Measurements from ENCODE around the gene GRIP1.

GRIP1 gene

DNA sequence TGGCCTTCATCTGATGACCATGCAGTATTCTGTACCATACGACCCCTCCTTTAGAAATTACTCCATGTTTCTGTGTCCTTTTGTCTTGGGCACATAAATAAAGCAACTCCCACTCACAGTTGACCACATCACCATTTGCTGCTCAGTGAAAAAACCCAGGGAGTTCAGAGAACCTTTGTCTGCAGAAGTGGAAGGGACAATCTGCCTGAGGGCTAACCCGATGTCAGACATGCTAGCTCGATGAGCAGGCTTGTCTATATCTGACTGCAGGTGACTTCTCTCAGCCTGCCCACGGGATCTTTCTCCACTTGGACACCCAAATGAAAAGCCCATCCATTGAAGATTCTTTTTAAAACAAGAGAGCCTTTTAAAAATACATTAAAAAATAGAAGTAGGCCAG lies 45.7 kb upstream of the GRIP1 start:
- Histone ChIP-seq H3K4me2 (ENCODE audit: low read length) (no peak overlapping the region), H3K4ac (ENCODE audit: low read depth, low read length) (no peak overlapping the region), H3K79me1 (ENCODE audit: low read length) (no peaks in the 10 kb centered on the region), H3K23ac (ENCODE audit: low read length) (no peak overlapping the region), H2AK5ac (ENCODE audit: low read length) (no peak overlapping the region), H3K27me3 (ENCODE audit: insufficient read depth, low read length) (no peaks in the 10 kb centered on the region), H3K36me3 (ENCODE audit: control insufficient read depth in 1 of 2, insufficient read depth in 2 of 2, low read length in 2 of 2) (no peaks in the 10 kb centered on the region), H3K18ac (ENCODE audit: low read length) (no peak overlapping the region), H4K8ac (ENCODE audit: low read depth, low read length) (no peak overlapping the region), H2BK120ac (ENCODE audit: insufficient read depth, low read length, poor library complexity) (no peak overlapping the region), H3K14ac (ENCODE audit: low read length) (no peak overlapping the region), H3K4me1 (ENCODE audit: control insufficient read depth in 1 of 2, insufficient read depth in 2 of 2, low read length in 2 of 2) (no peaks in the 10 kb centered on the region), H3K9ac (ENCODE audit: low read length) (no peak overlapping the region), H2AFZ (ENCODE audit: insufficient read depth, low read length, poor library complexity) (no peak overlapping the region), H2BK5ac (ENCODE audit: low read depth, low read length, poor library complexity) (no peak overlapping the region), H3K4me3 (ENCODE audit: low read depth, low read length) (no peak overlapping the region), H4K12ac (ENCODE audit: low read depth, low read length) (no peak overlapping the region), H3K79me2 (ENCODE audit: control insufficient read depth, insufficient read depth, low read length, poor library complexity) (no peaks in the 10 kb centered on the region), H4K91ac (ENCODE audit: low read depth, low read length) (no peak overlapping the region), H2BK12ac (ENCODE audit: low read length) (no peak overlapping the region), H3K9me3 (ENCODE audit: insufficient read depth, low read depth, low read length) (no peaks in the 10 kb centered on the region), H3K27ac (ENCODE audit: low read depth, low read length) (no peak overlapping the region)
- WGBS (ENCODE audit: extremely low coverage, insufficient coverage, insufficient read length) = no CpG with 5 or more reads among the region's 4 CpGs
- no peak for DNase-seq

DNA sequence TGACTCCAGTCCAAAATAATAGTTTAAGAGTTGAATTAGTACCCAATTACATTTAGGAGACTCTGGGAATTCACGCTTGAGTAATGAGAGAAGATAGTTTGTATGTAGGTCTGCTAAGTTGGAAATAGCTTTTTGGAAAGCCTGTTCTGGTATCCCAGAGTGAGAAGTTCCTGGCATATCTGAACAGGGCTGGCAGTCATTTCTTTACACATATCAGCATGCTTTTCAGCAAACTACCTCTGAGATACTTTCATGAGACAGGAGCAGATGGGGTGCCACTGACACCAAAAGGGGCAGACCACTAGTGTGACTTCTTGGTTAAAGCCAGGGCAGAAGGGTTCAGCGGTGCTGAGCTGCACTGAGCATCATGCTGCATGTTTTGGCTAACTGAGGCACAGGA lies 45.1 kb upstream of the GRIP1 start:
- Histone ChIP-seq H3K36me3 (ENCODE audit: control insufficient read depth in 1 of 2, insufficient read depth in 2 of 2, low read length in 2 of 2) (no peaks in the 10 kb centered on the region), H3K4me3 (ENCODE audit: low read depth, low read length) (no peak overlapping the region), H4K91ac (ENCODE audit: low read depth, low read length) (no peak overlapping the region), H2AFZ (ENCODE audit: insufficient read depth, low read length, poor library complexity) (no peak overlapping the region), H3K79me1 (ENCODE audit: low read length) (no peaks in the 10 kb centered on the region), H3K27me3 (ENCODE audit: insufficient read depth, low read length) (no peaks in the 10 kb centered on the region), H3K9me3 (ENCODE audit: insufficient read depth, low read depth, low read length) (no peaks in the 10 kb centered on the region), H4K8ac (ENCODE audit: low read depth, low read length) (no peak overlapping the region), H3K4me1 (ENCODE audit: control insufficient read depth in 1 of 2, insufficient read depth in 2 of 2, low read length in 2 of 2) (no peaks in the 10 kb centered on the region), H3K18ac (ENCODE audit: low read length) (no peak overlapping the region), H2BK120ac (ENCODE audit: insufficient read depth, low read length, poor library complexity) (no peak overlapping the region), H3K27ac (ENCODE audit: low read depth, low read length) (no peak overlapping the region), H3K79me2 (ENCODE audit: control insufficient read depth, insufficient read depth, low read length, poor library complexity) (no peaks in the 10 kb centered on the region), H3K9ac (ENCODE audit: low read length) (no peak overlapping the region), H4K12ac (ENCODE audit: low read depth, low read length) (no peak overlapping the region), H2BK12ac (ENCODE audit: low read length) (no peak overlapping the region), H2AK5ac (ENCODE audit: low read length) (no peak overlapping the region), H3K14ac (ENCODE audit: low read length) (no peak overlapping the region), H3K4ac (ENCODE audit: low read depth, low read length) (no peak overlapping the region), H3K4me2 (ENCODE audit: low read length) (no peak overlapping the region), H2BK5ac (ENCODE audit: low read depth, low read length, poor library complexity) (no peak overlapping the region), H3K23ac (ENCODE audit: low read length) (no peak overlapping the region)
- DNase-seq = no peak
- WGBS (ENCODE audit: extremely low coverage, insufficient coverage, insufficient read length) = no CpG with 5 or more reads among the region's 2 CpGs

DNA sequence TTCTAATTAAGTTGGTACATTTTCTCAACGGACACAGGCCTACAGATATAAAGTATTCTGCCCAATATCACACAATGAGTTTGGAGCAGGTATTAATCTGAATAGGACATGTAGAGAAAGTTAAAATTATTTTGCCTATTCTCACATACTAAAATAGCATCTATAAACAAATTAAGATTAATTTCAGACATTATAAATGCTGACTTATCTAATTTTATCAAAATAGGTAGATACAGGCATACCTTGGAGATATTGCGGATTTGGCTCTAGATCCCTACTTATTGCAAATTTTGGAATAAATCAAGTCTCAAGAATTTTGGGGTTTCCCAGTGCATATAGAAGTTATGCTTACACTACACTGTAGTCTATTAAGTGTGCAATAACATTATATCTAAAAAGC lies 41.0 kb upstream of the GRIP1 start:
- Histone ChIP-seq H3K23ac (ENCODE audit: low read length) (no peak overlapping the region), H2AK5ac (ENCODE audit: low read length) (no peak overlapping the region), H2BK120ac (ENCODE audit: insufficient read depth, low read length, poor library complexity) (no peak overlapping the region), H2BK12ac (ENCODE audit: low read length) (no peak overlapping the region), H4K8ac (ENCODE audit: low read depth, low read length) (no peak overlapping the region), H3K4me3 (ENCODE audit: low read depth, low read length) (no peak overlapping the region), H3K9ac (ENCODE audit: low read length) (no peak overlapping the region), H4K91ac (ENCODE audit: low read depth, low read length) (no peak overlapping the region), H3K4me1 (ENCODE audit: control insufficient read depth in 1 of 2, insufficient read depth in 2 of 2, low read length in 2 of 2) (no peaks in the 10 kb centered on the region), H3K9me3 (ENCODE audit: insufficient read depth, low read depth, low read length) (no peaks in the 10 kb centered on the region), H2BK5ac (ENCODE audit: low read depth, low read length, poor library complexity) (no peak overlapping the region), H3K14ac (ENCODE audit: low read length) (no peak overlapping the region), H3K79me2 (ENCODE audit: control insufficient read depth, insufficient read depth, low read length, poor library complexity) (no peaks in the 10 kb centered on the region), H3K4me2 (ENCODE audit: low read length) (no peak overlapping the region), H2AFZ (ENCODE audit: insufficient read depth, low read length, poor library complexity) (no peak overlapping the region), H4K12ac (ENCODE audit: low read depth, low read length) (no peak overlapping the region), H3K36me3 (ENCODE audit: control insufficient read depth in 1 of 2, insufficient read depth in 2 of 2, low read length in 2 of 2) (no peaks in the 10 kb centered on the region), H3K27me3 (ENCODE audit: insufficient read depth, low read length) (no peaks in the 10 kb centered on the region), H3K79me1 (ENCODE audit: low read length) (no peaks in the 10 kb centered on the region), H3K18ac (ENCODE audit: low read length) (no peak overlapping the region), H3K27ac (ENCODE audit: low read depth, low read length) (no peak overlapping the region), H3K4ac (ENCODE audit: low read depth, low read length) (no peak overlapping the region)
- no CpG with 5 or more reads among the region's 2 CpGs for WGBS (ENCODE audit: extremely low coverage, insufficient coverage, insufficient read length)
- no peak for DNase-seq

DNA sequence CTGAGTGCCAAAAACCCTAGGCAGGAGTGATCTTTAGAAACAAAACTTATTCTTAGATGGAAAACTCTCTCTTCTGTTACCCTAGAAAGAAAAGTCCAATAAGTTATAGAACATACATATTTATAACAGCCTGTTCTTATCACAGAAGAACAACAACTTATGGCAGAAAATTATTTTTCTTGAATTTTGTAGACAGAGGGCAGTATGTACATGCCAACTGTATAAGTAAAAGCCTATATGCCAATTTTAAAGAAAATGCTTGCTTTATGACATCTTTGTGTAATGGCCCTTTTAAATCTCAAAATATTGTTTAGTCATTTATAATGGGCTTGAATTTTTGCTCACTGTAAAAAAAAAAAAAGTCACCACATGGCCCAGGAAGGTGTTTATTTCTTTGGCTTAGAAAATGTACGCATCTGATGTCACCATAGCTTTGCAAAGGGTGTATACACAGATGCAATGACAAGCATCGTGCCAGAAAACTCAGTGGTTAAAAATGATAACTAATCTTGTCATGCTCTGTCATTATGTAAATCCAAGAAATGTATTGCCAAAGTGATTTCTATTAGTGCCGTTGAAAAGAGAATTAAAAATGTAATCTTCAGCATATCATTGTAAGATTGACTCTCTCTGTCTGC lies 38.3 kb upstream of the GRIP1 start:
- Histone ChIP-seq H2AK5ac (ENCODE audit: low read length) (no peak overlapping the region), H3K14ac (ENCODE audit: low read length) (no peak overlapping the region), H3K4me2 (ENCODE audit: low read length) (no peak overlapping the region), H3K9me3 (ENCODE audit: insufficient read depth, low read depth, low read length) (no peaks in the 10 kb centered on the region), H4K12ac (ENCODE audit: low read depth, low read length) (no peak overlapping the region), H3K18ac (ENCODE audit: low read length) (no peak overlapping the region), H3K23ac (ENCODE audit: low read length) (no peak overlapping the region), H3K27ac (ENCODE audit: low read depth, low read length) (no peak overlapping the region), H3K27me3 (ENCODE audit: insufficient read depth, low read length) (no peaks in the 10 kb centered on the region), H4K91ac (ENCODE audit: low read depth, low read length) (no peak overlapping the region), H3K4me3 (ENCODE audit: low read depth, low read length) (no peak overlapping the region), H2AFZ (ENCODE audit: insufficient read depth, low read length, poor library complexity) (no peak overlapping the region), H2BK12ac (ENCODE audit: low read length) (no peak overlapping the region), H3K79me1 (ENCODE audit: low read length) (no peaks in the 10 kb centered on the region), H3K79me2 (ENCODE audit: control insufficient read depth, insufficient read depth, low read length, poor library complexity) (no peaks in the 10 kb centered on the region), H3K4me1 (ENCODE audit: control insufficient read depth in 1 of 2, insufficient read depth in 2 of 2, low read length in 2 of 2) (no peaks in the 10 kb centered on the region), H3K36me3 (ENCODE audit: control insufficient read depth in 1 of 2, insufficient read depth in 2 of 2, low read length in 2 of 2) (no peaks in the 10 kb centered on the region), H3K9ac (ENCODE audit: low read length) (no peak overlapping the region), H2BK120ac (ENCODE audit: insufficient read depth, low read length, poor library complexity) (no peak overlapping the region), H4K8ac (ENCODE audit: low read depth, low read length) (no peak overlapping the region), H2BK5ac (ENCODE audit: low read depth, low read length, poor library complexity) (no peak overlapping the region), H3K4ac (ENCODE audit: low read depth, low read length) (no peak overlapping the region)
- DNase-seq = peak in 1 of 2 donors; percentile 2
- WGBS (ENCODE audit: extremely low coverage, insufficient coverage, insufficient read length) = no CpG with 5 or more reads among the region's 3 CpGs

Measured in trophoblast cell (in vitro differentiated cells and primary cell).